C1 segment of cervical spinal cord (tissue), 14 donors: ENCODE data around the gene SETD1B.
"Not testable (repeated sequence)": the region's sequence is repeated elsewhere in the genome, so short reads cannot be mapped to it uniquely, and the experiment has no call there.

Experiments
- DNase-seq, 14 donors: peaks; one replicate each; lab custom pipeline; 2025; lab: John Stamatoyannopoulos, UW

Gene SETD1B

DNA sequence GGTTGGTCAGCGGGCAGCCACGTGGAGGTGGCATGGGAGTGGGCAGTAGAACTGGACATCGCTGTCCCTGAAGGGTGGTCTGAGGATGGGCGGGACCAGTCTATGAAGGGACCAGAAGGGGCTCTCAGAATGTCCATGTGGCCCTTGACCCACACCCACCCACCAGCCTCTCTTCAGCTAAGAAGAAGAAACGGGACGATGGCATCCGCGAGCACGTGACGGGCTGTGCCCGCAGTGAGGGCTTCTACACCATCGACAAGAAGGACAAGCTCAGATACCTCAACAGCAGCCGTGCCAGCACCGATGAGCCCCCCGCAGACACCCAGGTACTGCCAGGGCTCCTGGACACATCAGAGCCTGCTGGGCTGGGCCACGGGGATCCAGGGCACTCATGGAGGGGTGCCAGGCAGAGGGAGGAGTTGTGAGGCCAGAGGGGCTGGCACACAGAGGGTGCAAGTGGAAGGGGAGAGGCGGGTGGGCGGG lies 21.3 kb downstream of the SETD1B start:
- no peak for DNase-seq

DNA sequence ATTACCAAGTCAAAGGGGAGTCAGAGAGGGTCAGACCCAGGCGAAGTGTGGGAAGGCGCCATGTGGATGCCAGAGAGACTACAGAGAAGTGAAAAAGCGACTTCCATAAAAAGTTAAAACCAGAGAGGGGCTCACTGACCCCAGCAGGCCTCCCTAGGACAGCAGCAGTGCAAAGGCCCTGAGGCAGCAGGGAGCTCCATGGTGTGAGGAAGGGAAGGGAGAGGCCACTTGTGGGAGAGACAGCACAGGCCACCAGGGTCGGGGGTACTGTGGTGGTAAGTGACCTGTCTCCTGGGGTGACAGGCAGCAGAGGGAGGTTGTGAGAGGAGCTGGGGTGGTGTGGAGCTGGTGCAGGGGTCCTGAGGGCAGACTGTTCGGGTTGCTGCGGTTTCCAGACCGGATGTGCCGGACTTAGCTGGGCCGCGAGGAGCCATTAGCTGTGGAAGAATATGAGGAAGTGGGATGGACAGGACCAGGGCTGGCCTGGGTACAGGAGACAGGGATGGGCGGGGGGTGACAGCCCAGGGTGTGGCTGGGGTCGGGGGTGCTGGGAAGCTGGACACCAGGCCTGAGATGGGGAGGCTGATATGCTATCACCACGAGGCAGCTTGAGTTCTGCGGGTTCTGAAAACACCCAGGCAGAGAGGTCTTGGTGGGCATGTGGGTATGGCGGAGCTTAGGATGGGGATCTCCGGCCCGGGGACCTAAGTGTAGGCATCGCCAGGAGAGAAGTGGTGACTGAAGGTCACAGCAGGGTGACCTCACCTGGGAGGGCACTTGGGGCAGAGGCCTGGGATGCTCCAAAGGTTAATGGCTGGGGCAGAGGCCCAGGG lies 22.7 kb downstream of the SETD1B start:
- no peak for DNase-seq

DNA sequence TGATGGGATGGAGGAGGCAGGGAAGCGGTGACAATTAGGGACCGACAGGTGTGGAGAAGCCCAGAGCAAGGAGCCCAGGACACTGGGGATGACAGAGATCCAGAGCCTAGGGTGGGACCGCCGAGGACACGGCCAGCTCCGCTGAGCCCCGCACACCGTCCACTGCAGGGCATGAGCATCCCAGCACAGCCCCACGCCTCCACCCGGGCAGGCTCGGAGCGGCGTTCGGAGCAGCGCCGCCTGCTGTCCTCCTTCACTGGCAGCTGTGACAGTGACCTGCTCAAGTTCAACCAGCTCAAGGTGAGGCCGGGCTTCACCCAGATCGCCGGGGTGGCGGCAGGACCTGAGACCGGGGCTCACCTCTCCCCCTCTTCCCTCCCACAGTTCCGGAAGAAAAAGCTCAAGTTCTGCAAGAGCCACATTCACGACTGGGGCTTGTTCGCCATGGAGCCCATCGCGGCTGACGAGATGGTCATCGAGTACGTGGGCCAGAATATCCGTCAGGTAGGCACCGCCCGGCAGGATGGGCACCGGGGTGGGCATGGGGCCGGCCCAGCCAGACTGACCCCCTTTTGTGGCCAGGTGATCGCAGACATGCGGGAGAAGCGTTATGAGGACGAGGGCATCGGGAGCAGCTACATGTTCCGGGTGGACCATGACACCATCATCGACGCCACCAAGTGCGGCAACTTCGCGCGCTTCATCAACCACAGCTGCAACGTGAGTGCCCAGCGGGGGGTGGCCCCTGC lies 23.7 kb downstream of the SETD1B start:
- DNase-seq: no peak

DNA sequence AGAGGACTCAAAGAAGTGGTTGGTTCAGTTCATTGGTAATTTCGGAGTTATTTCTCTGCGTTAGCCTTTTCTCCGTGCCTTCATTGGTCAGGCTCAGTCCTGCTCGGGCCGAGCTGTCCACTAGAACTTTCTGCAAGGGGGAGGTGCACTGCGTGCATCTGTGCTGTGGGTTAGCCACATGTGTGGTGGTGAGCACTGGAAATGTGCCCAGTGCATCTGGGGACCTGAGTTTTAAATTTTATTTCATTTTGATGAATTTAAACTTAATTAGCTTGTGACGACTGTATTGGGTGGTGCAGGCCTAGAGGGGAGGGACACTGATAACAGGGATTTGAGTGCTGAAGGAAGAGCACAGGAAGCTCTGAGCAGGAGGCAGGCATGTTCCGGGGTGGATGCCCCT lies 24.5 kb downstream of the SETD1B start:
- no peak for DNase-seq

DNA sequence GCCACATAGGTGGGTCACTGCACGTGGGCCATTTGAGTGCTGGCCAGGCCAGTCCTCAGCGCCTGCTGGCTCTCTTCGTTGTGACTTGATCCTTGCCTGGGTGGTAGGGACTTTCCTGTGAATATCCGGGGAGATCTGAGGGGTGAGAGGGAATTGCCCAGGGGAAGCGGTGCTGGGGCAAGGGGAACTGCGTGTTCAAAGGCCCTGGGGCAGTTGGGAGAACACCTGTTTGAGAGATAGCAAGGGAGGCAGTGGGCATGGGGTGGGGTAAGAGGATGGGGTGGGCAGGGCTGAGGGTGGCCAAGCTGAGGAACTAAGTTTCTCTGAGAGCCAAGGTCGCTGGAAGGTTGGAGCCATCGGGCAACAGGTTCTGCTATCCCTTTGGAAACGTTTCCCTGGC lies 25.0 kb downstream of the SETD1B start:
- no peak for DNase-seq

DNA sequence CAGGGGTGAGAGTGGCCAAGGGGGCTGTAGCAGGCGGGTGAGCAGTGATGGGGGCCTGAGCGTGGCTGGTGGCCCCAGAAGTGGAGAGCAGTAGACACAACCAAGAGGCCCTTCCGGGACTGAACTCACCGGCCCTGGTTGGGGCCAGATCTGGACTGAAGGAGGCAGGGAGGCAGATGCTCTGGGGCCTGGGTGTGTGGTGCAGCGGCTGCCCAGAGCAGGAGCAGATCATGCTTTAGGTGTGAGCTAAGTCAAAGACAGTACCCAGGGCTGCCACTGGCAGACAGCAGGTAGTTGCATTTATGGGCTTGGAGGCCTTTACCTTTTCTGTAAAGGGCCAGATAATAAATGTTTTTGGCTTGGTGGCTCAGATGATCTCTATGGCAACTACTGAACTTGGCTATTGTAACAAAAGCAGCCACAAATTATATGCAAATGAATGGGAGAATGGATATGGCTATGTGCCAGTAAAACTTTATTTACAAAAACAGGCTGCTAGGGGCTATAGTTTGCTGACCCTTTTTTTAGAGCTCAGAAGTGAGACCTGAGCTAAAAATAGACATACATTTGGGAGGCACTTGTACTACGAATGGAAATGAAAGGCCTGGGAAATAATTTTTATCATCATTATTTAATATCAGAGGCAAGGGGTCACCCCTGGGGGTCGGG lies 25.6 kb downstream of the SETD1B start:
- DNase-seq: no peak

DNA sequence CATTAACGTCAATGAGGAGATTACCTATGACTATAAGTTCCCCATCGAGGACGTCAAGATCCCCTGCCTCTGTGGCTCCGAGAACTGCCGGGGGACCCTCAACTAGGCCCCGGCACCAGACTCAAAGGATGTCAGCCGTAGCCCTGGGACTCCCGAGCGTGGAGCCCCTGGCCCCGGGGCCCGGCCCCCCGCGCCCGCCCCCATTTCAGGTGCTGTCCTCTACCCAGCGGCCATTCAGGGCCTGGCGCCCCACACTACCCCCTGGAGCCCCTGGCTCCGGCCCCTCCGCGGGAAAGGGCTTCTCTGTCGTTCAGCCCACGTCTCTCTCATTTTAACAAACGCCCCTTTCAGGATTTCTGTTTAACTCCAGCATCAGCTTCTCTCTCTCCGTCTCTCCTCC lies 26.3 kb downstream of the SETD1B start:
- DNase-seq: no peak

DNA sequence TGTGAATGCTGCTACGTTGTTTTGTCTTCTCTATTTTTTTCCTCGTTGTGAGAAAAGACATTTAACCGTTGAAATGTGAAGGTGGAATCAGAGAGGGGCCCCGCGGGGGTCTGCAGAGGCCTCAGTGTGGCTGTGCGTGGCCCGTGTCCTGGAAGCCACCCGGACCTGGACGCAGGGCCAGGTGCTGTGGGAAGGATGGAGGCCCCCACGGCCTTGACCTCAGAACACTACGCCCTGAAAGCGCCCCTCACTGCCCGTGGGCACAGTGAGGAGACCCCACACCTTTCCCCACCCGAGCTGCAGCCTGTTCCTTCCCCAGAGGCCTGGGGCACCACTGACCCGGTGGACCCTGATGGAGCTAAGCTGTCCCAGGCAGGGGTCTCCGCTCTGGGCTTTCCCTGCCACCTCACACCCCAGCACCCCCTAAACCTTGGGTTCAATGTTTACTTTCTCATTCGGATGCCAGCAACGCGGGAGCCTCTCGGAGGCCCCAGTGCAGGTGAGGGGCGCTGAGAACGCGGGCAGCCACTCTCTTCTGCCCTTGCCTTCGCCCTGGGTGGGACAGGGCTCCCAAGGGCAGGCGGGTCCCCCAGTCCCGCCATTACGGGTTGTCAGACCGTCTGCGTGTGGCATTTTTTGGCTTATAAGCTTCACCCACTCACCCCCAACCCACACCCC lies 26.9 kb downstream of the SETD1B start:
- no peak for DNase-seq

DNA sequence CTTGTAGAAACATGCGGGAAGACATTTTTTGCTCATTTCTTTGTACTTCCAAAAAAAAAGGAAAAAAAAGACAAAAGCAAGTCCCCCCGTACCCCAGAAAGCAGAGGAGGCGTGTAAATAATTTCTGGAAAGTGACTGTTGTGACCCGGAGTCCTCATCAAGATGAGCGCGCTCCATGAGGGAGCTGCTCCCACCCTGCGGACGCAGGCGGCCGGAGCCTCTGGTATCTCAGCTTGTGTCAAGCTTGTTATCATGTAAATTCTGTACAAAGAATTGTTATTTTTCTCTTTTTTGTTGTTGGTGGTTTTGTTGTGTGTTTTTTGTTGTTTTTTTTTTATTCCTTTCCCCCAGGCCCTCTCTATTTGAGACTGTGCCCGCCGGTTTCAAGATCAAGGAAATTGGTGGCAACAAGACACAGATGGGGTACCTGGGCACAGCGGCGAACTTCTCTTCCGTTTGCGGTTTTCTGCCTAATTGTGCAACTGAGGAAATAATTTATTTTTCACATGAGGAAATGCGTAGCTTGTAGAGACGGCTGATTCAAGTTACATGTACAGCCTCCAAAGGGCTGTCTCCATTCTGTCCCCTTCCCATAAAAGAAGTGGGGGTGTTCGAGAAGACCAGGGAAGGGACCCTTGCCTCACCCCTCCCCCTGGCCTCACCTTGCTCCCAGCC lies 27.9 kb downstream of the SETD1B start:
- DNase-seq: no peak

DNA sequence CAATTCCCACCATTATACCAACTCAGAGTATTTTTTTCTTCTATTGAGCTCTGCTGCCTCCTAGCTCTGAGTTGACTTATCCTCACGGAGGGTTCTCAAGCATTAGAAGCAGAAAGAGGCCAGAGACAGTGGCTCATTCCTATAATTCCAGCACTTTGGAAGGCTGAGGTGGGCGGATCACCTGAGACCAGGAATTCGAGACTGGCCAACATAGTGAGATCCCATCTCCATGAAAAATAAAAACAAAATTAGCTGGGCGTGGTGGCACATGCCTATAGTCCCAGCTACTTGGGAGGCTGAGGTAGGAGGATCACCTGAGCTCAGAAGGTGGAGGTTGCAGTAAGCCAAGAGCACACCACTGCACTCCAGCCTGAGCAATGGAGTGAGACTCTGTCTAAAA lies 33.9 kb downstream of the SETD1B start:
- DNase-seq: no peak

DNA sequence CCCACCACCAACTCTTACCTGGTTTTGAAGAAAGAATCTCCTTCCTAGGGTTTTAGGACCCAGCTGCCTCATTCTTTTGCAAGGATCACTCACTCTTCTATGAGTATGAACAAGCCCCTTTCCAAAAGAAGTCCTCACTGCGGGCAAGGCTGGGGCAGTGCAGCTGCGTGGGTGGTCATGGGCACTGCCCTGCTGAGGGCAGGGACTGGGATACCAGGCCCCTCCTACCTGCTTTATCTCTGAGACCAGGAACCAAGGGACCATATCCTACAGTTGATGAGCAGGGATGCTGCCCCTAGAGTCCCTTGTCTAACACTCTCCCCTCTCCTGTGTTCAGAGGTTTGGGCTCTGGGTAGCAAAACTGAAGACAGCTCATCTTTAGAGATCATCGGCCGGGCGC lies 34.3 kb downstream of the SETD1B start:
- DNase-seq: no peak

DNA sequence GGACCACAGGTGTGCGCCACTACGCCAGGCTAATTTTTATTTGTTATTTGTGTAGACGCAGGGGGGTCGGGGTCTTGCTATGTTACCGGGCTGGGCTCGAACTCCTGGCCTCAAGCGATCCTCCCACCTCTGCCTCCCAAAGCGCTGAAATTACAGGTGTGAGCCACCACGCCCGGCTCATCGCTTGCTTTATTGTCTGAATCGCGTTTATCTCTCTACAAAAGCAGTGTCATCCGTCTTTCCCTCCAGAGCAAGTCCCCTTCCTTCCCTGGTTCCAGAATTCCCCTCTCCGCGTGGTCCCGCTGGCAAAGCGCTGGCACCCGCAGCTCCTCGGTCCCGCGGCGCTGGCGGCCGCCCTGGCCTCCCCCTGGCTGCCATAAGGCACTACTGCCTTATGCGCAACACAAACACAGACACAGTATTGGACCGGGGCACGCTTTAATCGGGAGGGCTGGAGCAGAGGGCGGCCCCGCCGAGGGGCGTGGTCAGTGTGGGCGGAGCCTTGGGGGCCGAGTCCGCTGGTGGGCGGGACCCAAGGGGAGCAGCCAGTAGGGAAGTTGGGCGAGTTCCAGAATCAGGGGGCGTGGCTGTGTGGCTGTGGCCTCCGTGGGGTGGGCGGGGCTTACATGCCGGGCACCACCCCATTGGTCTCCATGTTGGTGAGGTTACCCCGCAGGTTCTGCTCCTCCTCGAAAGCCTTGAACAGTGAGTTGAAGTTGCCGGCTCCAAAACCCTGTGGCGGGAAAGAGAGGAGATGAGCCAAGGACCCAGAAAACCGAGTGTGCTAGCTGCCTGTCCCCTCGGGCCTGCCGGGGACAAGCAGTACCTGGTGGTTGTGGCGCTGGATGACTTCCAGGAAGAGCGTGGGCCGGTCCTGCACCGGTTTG lies 35.5 kb downstream of the SETD1B start:
- peak; percentile 29 to 93 (median 88) for DNase-seq

DNA sequence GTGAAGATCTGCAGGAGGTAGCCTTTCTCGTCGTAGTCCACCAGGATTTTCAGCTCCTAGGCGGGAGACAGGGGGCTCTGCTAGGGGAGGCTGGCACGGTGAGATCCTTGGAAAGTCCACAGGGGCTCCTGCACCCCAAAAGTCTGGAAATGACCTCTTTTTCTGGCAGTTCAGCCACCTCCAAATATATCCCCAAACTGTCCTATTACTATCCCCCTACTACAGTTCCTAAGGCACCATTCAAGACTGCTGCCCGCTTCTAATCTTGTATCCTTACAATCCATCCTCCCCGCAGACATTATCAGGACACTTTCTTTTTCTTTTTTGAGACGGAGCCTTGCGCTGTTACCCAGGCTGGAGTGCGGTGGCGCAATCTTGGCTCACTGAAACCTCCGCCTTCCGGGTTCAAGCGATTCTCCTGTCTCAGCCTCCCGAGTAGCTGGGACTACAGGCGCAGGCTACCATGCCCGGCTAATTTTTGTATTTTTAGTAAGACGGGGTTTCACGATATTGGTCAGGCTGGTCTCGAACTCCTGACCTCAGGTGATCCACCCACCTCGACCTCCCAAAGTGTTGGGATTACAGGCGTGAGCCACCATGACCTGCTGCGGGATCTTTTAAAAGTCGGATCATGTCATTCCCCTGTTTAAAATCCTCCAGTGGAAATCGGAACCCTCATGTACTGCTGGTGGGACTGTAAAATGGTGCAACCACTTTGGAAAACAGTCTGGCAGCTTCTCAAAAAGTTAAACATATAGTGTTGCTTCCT lies 36.4 kb downstream of the SETD1B start:
- DNase-seq: no peak

DNA sequence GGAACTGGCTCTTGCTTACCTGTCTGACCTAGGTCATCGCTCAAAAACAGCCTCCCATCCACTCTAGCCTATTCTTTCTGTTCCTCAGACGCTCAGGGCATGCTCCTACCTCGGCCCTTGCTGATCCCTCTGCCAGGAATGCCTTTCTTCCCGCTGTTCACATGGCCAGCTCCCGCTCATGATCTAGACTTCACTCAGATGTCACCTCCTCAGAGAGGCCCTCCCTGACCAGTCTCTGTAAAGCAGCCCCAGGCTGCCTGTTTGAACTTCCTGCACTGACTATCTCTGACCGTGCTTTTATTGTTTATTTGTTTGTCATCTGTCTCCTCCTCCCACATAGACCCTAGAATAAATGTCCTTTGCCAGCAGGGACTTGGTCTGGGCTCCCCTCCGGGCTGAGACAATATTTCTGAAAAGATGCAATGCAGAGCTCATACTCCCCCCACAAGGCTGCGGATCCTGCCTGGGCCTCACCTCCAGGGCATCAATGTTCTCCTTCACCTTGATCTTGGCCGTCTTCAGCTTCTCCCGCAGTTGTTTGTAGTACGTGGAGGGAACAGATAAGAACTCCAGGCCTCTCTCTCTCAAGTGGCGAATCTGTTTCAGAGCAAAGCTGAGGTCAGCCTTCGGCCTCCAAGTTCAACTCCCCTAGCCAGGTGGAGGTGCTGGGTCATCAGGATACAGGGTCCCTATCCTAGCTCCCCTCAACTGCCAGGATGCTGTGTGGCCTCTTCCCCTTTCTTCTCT lies 39.6 kb downstream of the SETD1B start:
- DNase-seq: no peak

DNA sequence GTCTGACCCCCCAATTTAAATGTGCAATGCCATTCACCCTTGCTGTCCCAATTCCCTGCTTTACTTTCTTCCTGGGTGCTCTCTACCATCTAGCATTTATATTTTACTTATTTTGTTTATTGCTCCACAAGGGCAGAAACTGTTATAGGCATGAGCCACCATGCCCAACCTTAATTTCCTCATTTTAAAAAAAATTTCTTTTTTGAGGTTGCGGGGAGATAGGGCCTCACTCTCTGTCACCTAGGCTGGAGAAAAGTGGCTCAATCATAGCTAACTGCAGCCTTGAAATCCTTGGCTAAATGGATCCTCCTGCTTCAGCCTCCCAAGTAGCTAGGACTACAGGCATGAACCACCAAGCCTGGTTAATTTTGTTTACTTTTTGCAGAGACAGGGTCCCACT lies 41.9 kb downstream of the SETD1B start:
- DNase-seq: no peak

DNA sequence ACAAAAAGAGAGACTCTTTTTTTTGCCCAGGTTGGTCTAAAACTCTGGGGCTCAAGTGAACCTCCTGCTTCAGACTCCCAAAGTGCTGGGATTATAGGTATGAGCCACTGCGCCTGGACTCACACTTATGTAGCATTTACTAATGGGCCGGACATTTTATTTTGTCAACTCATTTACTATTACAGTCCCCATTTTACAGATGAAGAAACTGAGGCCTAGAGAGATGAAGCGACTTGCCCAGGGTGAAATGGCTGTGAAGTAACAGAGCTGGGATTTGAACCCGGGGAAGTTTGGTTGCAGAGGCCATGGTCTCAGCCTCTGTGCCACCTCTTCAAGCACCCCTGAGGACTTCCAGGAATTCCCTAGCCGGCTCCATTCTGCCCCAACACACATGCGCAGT lies 45.4 kb downstream of the SETD1B start:
- DNase-seq: no peak

DNA sequence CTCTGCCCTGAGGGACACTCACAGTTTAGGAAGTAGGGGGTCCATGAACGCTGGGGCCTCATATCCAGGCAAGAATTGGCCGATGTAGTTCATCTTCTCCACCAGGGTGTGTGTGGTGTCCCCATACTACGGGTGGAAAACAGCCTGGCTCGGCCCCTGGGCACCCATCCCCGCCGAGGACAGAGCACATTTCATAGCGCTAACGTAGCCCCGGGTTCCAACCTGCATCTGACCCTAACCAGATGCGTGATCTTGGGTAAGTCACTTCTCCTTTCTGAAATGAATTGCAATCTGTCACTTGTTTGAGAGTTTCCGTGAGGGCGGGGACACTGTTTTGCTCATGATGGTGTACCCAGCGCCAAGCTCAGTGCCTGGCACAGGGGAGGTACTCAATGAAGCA lies 45.9 kb downstream of the SETD1B start:
- DNase-seq: no peak

DNA sequence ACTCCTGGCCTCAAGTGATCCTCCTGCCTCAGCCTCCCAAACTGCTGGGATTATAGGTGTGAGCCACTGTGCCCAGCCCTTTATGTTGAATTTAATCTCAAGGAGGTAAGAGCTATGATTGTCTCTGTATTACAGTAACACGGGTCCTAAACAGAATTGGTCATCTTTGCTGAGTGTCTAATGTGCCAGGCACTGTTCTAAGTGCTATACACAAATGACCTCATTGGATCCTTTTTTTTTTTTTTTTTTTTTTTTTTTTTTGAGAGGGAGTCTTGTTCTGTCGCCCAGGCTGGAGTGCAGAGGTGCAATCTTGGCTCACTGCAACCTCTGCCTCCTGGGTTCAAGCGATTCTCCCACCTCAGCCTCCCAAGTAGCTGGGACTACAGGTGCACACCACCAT lies 48.6 kb downstream of the SETD1B start:
- DNase-seq: not testable (repeated sequence)
